UCSD-AML1 (cell line): ENCODE measurements around the gene SHPK.
A peak's percentile ranks its signal among the peaks of the same experiment; 100 is the strongest.

Experiments used
- DNase-seq: peaks from one replicate; lab custom pipeline; 2025; ENCODE audit not compliant: unreplicated experiment; lab: John Stamatoyannopoulos, UW

SHPK gene

DNA sequence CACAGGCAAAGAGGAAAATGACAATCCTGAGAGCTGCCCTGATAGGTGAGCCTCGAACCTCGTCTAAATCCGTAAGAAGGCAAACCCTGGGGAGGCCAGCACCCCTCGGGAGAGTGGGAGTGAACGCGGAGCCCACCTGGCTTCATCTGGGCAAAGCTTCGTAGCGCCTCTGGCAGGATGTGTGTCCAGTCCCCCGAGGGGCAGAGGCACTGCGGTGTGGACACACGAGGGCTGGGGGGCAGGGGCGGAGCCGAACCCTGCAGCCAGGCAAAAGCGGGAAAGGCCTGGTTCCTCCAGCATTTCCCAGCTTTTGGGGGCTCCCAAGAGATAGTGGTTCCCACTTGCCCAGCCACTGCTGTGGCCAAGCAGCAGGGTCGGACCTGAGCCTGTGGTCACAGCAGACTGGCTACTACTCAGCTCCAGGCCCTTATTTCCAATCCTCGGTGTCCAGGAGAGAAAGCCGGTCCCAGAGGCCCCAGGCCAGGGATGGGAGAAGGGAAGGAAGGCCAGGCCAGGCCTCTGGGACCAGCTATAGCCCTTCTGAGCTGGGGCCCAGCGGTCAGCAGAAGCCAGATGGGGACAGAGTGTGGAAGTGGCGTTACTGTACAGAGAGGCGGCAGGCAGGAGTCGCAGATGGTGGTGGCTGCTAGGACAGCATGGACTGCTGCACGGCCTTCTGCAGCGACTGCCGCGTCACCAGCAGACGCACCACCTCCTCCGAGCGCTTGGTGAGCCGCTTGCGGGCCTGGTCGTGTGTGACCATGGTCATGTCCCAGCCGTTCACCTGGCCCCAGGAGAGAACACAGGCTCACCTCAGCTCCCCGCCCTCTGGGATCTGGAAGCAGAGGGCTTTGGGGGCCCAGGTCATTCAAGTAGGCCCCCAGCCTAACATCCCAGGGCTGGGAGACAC is 27.3 kb upstream of the SHPK start:
- no peak for DNase-seq

- no peak for DNase-seq
Measured at GRCh38 chr17:3660311-3660891, 24.4 kb upstream of the SHPK start.

- no peak for DNase-seq
Measured at GRCh38 chr17:3659541-3660111, 23.6 kb upstream of the SHPK start.

DNA sequence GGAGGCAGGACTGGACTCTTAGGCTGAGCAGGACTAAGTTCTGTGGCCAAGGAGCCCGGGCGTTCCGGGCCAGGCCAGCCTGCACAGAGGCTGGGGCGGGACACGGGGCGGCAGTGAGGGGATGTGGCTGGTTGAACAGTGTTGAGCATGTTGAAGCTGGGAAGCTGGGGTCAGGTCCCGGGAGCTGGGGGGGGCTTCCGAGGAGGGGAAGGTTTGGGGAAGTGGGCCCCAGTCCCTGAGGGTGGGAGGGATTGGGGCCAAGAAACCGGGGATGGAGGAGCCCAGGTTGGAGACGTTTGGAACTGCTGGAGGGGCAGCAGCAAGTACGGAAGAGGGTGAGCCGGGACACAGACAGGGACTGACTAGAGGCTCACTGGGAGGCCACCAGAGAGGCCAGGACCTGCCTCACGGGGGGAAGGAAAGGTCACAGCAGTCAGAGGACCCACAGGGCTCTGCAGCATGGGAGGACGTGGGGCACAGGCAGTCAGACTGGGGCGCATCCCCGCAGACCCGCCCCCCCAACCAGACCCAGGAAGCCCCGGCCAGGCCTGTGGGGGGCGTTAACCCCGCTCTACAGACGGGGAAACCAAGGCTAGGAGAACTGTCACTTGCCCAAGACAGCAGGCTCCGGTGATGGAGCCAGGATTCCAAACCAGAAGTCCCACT is 22.9 kb upstream of the SHPK start:
- DNase-seq: no peak

DNA sequence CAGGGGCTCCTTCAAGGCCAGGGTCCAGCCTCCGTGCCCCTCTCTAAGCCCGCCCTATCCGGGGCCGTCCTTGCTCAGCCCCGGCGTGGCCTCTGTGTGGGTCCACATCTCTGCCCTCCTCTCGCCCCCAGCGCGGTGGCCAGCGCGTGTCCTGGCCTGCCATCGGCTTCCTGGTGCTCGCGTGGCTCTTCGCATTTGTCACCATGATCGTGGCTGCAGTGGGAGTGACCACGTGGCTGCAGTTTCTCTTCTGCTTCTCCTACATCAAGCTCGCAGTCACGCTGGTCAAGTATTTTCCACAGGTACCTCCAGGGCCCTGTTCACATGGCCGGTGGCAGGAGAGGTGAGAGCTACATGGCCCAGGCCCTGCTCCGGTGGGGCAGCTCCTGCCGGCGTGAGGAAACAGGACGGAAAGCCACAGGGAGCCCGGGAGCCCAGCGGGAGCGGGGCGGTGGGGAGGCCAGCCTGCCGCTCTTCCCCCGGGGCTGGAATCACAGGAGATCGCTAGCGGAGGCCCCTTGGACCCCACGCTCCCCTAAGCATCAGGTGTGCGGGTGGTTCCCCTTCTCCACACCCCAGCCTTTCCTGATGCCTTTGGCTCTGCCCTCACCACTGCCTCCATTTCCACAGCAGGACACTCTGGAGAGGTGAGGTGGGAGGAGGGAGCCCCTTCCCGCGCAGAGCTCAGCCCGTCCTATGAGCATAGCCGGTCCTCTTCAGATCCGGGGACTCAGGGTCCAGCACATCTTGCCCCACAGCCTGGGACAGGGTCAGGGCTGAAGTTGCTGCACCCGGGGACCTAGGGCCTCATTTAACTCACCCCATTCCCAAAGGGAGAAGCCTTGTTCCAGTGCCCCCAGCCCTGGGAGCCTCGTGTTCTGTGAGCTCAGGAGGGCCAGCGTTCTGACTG is 22.1 kb upstream of the SHPK start:
- DNase-seq: no peak

- DNase-seq: no peak
Measured at GRCh38 chr17:3657588-3657869, 21.5 kb upstream of the SHPK start.

DNA sequence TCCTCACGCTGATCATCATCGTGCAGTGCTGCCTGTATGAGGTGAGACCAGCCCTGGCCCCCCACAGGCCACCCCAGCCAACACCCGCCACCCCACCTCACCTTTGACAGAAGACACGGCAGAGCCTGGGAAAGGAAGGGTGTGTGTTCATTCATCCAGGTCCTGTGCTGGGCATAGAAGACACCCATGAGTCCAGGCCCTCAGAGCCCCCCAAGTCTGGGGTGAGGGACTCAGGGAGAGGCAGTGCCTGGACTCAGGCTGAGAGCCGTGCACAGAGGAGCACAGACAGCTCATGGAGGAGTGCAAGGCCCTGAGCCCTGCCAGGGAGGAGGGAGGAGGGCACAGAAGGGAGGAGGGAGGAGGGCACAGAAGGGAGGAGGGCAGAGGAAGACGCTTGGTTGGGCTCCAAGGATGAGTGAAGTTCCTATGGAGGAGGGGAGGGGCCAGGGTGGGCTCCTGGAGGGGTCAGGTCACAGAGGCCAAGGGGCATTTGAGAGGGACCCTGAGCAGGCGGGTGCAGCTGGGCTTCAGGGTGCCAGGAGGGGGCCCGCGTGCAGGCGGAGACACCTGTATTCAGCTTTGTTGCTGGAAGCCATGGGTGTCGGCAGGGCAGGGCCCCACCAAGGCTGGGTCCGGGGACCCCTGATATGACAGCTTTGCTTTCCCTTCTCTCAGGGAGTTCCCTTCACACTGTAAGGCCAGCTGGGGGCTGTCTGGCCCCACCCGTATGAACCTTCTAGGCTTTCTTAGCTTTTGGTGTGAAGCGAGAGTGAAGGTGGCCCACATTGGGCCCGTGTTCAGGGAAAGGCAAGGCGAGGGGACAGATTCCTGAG is 20.9 kb upstream of the SHPK start:
- DNase-seq: no peak

DNA sequence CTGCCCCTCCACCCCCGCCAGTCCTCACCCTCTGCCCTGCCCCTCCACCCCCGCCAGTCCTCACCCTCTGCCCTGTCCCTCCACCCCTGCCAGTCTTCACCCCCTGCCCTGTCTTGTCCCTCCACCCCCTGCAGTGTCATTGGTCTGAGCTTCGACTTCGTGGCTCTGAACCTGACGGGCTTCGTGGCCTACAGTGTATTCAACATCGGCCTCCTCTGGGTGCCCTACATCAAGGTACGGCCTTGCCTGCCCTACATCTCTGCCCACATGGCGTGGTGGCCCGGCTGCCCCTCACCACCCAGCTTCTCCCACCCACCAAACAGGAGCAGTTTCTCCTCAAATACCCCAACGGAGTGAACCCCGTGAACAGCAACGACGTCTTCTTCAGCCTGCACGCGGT is 20.3 kb upstream of the SHPK start:
- no peak for DNase-seq

- DNase-seq: no peak
Measured at GRCh38 chr17:3655766-3656165, 19.7 kb upstream of the SHPK start.

DNA sequence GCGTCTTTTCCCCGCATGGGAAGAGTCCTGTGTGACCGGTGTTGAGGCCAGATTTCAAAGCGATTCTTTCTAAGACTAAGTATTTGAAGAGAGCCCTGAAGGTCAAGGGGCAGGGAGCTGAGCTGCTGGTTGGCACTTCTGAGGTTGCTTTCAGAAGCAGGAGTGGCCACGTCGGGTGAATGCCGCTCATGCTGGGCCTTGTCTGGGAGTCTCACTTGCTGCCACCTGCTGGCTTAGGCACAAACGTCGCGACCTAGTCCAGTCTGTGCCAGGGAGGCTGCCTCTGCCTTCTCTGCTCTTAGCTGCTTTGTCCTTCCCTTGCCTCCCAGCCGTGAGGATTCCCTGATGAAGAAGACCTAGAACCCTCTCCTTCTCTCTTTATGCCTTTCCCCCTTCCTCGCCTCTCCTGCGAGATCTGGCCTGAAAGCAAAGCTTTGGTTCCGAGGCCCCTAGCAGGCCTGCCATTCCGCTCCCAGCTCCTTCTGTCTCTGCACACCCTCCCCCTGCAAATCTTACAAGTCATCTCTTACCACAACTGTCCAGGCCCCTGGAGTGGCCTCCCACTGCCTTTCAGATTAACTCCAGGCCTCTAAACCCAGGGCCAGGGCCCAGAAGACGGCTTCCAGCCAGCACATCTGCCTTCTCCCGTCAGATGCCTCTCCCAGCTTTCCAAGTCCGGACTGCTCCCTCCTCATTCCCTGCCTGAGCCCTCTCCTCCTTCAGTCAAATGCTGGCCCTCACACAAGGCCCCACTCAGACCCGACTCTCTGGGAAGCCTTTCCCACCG is 11.9 kb upstream of the SHPK start:
- DNase-seq: peak; percentile 61

DNA sequence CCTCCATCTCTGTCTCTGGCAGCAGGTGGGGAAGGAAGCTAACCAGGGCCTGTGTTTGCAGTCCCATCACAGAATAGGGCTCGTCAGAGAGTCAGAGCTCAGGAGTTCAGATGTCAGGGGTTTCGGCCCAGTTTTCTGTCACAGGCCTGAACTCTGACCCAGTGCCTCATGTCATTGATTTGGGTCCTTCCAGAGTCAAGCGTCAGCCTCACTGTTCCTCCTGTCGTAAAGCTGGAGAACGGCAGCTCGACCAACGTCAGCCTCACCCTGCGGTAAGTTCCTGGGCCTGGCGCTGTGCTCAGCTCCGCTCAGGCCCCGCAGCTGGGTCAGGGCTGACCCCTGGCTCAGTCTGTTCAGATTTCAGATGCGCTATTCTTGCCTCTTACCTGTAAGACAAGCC is 11.2 kb upstream of the SHPK start:
- DNase-seq: no peak

DNA sequence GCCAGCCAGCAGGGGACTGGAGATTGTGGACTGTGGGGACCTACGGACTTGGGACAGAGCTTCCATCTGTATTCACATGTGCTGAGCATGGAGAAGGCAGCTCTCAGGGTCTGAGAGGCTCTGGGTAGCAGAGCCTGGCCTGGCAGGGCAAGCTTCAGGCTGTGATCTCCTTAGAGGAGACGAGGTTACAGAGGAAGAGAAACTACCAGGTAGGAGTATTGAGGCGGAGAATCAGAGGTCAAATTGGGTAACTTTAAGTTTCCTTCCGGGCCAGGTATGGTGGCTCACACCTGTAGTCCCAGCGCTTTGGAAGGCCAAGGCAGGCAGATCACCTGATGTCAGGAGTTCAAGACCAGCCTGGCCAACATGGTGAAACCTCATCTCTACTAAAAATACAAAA is 9.3 kb upstream of the SHPK start:
- no peak for DNase-seq

DNA sequence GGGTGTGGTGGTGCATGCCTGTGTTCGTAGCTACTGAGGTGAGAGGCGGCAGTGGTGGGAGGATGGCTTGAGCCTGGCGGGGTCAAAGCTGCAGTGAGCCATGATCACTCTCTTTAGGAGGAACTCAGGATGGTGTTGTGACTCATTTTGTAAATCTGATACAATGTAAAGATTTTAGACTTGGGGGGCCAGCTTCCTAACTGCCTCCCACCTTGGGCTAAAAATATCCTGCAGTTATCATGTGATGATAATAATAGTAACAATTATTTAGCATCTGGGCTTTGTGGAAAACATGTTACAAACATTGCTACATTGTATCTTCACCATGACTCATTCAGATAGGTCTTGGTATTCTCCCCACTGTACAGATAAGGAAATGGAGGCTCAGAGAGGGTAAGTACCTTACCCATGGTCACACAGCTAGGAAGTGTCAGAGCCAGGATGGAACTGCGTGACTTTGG is 7.9 kb upstream of the SHPK start:
- DNase-seq: no peak

- no peak for DNase-seq
Measured at GRCh38 chr17:3641717-3642486, 5.9 kb upstream of the SHPK start.

DNA sequence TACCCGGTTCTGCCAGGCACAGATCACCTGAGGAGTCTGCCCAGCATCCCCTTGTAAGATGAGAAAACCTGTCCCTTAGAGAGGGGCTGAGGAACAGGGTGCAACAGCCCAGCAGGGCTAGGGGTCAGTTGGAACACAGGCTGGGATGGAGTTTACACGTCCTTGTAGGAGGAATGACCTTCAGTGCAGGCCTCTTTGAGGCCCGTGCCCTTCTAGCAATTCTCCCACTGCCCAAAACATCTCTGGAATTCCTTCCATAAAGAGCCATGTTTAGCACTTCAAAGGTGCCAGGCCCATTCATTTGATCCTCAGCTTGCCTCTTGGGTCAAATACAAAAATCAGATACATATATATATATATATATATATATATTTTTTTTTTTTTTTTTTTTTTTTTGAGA is 5.0 kb upstream of the SHPK start:
- no peak for DNase-seq

DNA sequence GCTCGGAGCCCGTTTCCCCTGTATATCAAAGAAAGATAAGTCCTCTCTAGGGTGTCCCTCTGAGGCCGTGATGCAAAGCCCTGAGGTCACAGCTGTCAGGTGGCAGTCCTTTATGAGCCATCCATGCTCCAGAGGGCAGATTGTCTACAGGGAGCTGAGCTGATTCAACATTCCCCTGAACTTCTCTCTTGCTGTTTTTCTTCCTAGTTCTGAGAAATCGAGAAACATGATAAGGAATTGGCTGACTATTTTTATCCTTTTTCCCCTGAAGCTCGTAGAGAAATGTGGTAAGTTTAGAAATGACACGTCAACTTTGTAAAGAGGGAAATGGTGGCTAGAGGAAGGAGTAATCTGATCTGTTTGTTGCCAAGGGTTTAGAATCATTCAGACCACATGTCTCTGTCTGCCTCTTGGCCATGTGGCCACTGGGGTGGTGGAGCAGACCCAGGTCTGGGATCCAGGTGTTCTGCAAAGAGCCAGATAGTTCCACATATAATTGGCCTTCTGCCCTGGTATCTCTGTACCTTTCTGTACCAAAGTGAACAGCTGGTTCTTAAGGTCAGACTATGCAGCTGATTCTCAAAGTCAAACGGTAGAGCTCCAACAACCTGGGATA is 4.0 kb upstream of the SHPK start:
- DNase-seq: peak; percentile 57

- no peak for DNase-seq
Measured at GRCh38 chr17:3636908-3637373, 891 bp upstream of the SHPK start.
